Upper lobe of right lung (tissue), 1 donor: ENCODE measurements around the gene SERPINA7. TPM values are rescaled to one million over a fixed set of nuclear protein-coding genes. Genes with fewer than 3 reads are reported as not detected.

Experiments used
- ATAC-seq: fragments of 200-7000 bp; cut with Tn5 transposase; one replicate; pipeline ENCODE4 v1.9.1; 2020; ENCODE audit warnings: mild to moderate bottlenecking, moderate library complexity
- DNase-seq: peaks from one replicate; pipeline ENCODE4 v3.0.0-alpha.2; 2020
- H3K27ac ChIP-seq: fragments of 200-600 bp; one replicate; pipeline ENCODE4 v1.8.0; 2022
- H3K27me3 ChIP-seq: fragments of 200-600 bp; one replicate; pipeline ENCODE4 v1.8.0; 2022; ENCODE audit warnings: mild to moderate bottlenecking
- H3K36me3 ChIP-seq: fragments of 200-600 bp; one replicate; pipeline ENCODE4 v1.8.0; 2022
- H3K4me1 ChIP-seq: fragments of 200-600 bp; one replicate; pipeline ENCODE4 v1.8.0; 2022
- H3K4me3 ChIP-seq: fragments of 200-600 bp; one replicate; pipeline ENCODE4 v1.8.0; 2022; ENCODE audit warnings: mild to moderate bottlenecking
- H3K9me3 ChIP-seq: fragments of 200-600 bp; one replicate; pipeline ENCODE4 v1.8.0; 2022
- intact Hi-C: fragments of 100-400 bp; cut with DNase I; formaldehyde crosslinking; loops from one replicate; pipeline ENCODE4 v1.11.0; 2022
- total RNA-seq: library from RNA; stranded (reverse); fragmentation: NEBNext Ultra II Directional; extraction: Animal tissue kit (Norgen Biotek cat#: 25700); gene quantifications from one replicate; pipeline ENCODE4 v1.2.1, GENCODE V29; 2021
- TF ChIP-seq, protein P1 (sequence below): fragments of 200-600 bp; IDR thresholded peaks from one replicate; pipeline ENCODE4 v1.8.0; 2022; ENCODE audit warnings: antibody characterized with exemption
- donor health status: DM: no; HTN: yes; CAD: no; lungs with severe emphysema.

SERPINA7 gene
- total RNA-seq, 1 donor from 2014 or later = not detected

DNA sequence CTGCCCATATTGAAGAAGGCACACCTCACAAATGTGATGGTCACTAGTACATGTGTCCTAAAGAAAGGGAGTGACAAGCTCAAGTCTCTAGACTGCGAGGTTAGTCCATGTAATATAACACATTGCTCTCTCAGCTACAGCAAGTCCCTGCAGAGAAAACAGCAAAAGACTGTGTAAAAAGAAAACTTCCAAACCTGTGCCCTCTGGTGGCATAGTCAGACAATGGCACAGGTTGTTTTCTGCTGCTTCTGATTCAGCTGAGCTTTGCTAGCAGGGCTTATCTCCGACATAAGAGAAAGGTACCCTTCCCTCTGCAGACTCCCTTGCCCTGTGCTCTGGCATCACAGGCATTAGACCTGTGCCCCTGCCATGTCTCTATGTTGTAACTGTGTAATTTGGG lies 1.4 kb upstream of the SERPINA7 start:
- no peak overlapping the region for H3K27ac ChIP-seq
- intact Hi-C loops = no loop called here
- no peaks in the 10 kb centered on the region for H3K9me3 ChIP-seq
- H3K36me3 ChIP-seq = no peaks in the 10 kb centered on the region
- no peak overlapping the region for H3K4me3 ChIP-seq
- H3K27me3 ChIP-seq = no peaks in the 10 kb centered on the region
- H3K4me1 ChIP-seq = no peaks in the 10 kb centered on the region
- DNase-seq = no peak
- TF ChIP-seq, protein P1, sequence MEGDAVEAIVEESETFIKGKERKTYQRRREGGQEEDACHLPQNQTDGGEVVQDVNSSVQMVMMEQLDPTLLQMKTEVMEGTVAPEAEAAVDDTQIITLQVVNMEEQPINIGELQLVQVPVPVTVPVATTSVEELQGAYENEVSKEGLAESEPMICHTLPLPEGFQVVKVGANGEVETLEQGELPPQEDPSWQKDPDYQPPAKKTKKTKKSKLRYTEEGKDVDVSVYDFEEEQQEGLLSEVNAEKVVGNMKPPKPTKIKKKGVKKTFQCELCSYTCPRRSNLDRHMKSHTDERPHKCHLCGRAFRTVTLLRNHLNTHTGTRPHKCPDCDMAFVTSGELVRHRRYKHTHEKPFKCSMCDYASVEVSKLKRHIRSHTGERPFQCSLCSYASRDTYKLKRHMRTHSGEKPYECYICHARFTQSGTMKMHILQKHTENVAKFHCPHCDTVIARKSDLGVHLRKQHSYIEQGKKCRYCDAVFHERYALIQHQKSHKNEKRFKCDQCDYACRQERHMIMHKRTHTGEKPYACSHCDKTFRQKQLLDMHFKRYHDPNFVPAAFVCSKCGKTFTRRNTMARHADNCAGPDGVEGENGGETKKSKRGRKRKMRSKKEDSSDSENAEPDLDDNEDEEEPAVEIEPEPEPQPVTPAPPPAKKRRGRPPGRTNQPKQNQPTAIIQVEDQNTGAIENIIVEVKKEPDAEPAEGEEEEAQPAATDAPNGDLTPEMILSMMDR = no peak
- ATAC-seq = no peak

GRCh38 chrX:106037835-106038473 lies 573 bp downstream of the SERPINA7 start:
- Histone ChIP-seq H3K27ac (no peak overlapping the region), H3K4me3 (no peak overlapping the region), H3K27me3 (no peaks in the 10 kb centered on the region), H3K9me3 (no peaks in the 10 kb centered on the region), H3K36me3 (no peaks in the 10 kb centered on the region), H3K4me1 (no peaks in the 10 kb centered on the region)
- DNase-seq (no peak), ATAC-seq (no peak)
- TF ChIP-seq, protein P1 = no peak
- intact Hi-C loops = no loop called here

DNA sequence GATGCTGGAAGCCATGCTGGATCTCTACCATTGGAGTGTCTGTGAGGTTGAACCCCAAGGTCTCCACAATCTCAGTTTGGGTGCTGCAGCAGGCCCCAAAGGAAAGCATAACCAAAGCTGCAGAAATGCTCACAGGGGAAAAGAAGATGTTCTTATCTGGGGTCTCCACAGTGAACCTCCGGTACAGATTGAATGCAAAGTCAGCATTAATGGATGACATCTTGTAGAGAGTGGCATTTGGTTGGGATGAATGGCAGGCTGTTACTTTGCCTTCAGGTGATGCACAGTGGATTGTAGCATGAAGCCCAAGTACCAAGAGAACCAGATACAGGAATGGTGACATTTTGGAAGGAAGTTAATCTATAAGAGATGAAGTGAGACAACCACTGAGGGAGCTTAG lies 1.8 kb downstream of the SERPINA7 start:
- TF ChIP-seq, protein P1 = no peak
- DNase-seq = no peak
- H3K27me3 ChIP-seq = no peaks in the 10 kb centered on the region
- no peak for ATAC-seq
- no peaks in the 10 kb centered on the region for H3K4me1 ChIP-seq
- intact Hi-C loops = no loop called here
- no peaks in the 10 kb centered on the region for H3K36me3 ChIP-seq
- no peaks in the 10 kb centered on the region for H3K9me3 ChIP-seq
- no peak overlapping the region for H3K4me3 ChIP-seq
- no peak overlapping the region for H3K27ac ChIP-seq

GRCh38 chrX:106035064-106035463 lies 3.5 kb downstream of the SERPINA7 start:
- Histone ChIP-seq H3K27me3 (no peaks in the 10 kb centered on the region), H3K4me3 (no peak overlapping the region), H3K4me1 (no peaks in the 10 kb centered on the region), H3K36me3 (no peaks in the 10 kb centered on the region), H3K9me3 (no peaks in the 10 kb centered on the region), H3K27ac (no peak overlapping the region)
- ATAC-seq (no peak), DNase-seq (no peak)
- intact Hi-C loops = no loop called here
- TF ChIP-seq, protein P1 = no peak

DNA sequence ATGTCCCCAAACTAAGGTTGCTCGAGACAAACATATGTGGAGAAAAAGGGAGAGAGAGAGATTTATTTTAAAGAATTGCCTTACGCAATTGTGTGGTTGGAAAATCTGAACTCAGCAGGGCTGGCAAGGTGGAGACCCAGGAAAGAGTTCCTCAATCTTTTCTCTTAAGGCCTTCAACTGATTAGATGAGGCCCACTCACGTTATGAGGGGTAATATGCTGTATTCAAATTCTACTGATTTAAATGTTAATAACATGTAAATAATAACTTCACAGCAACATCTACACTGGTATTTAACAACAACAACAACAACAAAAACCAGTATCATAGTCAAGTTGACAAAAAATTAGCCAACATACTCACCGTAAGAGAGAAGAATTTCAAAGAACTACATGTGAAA lies 14.6 kb downstream of the SERPINA7 start:
- intact Hi-C loops = no loop called here
- H3K4me3 ChIP-seq = no peak overlapping the region
- H3K9me3 ChIP-seq = no peaks in the 10 kb centered on the region
- ATAC-seq = no peak
- H3K27ac ChIP-seq = no peak overlapping the region
- no peaks in the 10 kb centered on the region for H3K4me1 ChIP-seq
- H3K36me3 ChIP-seq = no peaks in the 10 kb centered on the region
- no peaks in the 10 kb centered on the region for H3K27me3 ChIP-seq
- TF ChIP-seq, protein P1 = no peak
- DNase-seq = no peak

DNA sequence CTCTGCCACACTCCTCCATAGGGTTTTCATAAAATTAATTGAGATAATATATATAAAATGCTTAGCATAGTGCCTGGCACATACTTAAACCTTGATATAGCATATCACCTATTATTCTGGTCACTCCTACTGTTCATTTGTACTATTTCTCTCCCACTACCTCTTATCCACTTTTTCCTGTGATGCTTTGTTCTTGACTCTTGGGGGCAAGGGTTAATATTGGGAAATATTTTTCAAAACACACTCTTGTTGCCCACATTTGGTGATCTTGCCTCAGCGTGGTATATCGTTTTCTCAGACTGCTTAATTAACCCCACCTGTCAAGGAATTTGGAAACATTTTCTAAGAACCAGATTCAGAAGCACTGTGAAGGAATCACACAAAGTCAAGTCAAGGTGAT lies 16.3 kb downstream of the SERPINA7 start:
- Histone ChIP-seq H3K4me1 (no peaks in the 10 kb centered on the region), H3K36me3 (no peaks in the 10 kb centered on the region), H3K9me3 (no peaks in the 10 kb centered on the region), H3K27ac (no peak overlapping the region), H3K4me3 (no peak overlapping the region), H3K27me3 (no peaks in the 10 kb centered on the region)
- intact Hi-C loops = no loop called here
- TF ChIP-seq, protein P1 = no peak
- ATAC-seq (no peak), DNase-seq (no peak)
